NCI-H2227 (cell line): ENCODE data around the gene KLF3.

ENCODE experiments used
- DNase-seq: peaks from one replicate; lab custom pipeline; 2025; ENCODE audit not compliant: unreplicated experiment; lab: John Stamatoyannopoulos, UW

The KLF3 gene

DNA sequence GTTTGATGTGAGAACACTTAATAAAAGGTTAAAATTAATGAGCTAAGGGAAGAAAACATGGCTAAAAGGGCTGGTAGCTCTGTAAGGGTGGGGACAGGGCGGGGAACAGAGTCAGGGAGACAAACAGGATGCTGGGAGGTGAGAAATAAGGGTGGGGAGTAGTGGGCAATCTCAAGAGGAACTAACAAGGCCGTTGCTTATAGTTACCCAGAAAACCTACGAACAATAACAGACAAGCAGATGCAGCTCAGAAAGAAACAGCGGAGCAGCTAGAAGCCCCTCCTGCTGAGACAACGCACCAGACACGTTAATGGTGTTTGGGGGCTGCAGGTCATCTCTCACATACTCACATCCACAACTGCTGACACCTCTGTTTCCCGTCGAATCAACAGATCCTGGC is 9.7 kb upstream of the KLF3 start:
- peak; percentile 20 for DNase-seq

DNA sequence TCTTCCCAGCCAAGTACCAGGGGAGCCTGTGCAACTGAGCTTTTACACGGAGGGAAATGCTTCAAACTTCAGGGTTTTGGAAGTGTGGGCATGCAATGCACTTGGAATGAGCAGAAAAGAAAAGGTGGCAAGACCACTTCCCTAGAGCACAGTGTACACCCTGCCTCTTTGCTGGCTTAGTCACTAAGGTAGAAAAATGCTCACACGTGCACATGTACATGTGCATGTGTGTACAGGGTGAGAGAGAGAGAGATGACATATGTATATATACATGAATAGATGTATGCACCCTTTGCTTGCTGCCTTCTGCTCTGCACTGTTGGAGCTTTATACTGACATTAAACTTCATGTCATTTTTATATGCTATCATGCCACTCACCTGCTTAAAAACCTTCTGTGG is 7.9 kb upstream of the KLF3 start:
- no peak for DNase-seq

DNA sequence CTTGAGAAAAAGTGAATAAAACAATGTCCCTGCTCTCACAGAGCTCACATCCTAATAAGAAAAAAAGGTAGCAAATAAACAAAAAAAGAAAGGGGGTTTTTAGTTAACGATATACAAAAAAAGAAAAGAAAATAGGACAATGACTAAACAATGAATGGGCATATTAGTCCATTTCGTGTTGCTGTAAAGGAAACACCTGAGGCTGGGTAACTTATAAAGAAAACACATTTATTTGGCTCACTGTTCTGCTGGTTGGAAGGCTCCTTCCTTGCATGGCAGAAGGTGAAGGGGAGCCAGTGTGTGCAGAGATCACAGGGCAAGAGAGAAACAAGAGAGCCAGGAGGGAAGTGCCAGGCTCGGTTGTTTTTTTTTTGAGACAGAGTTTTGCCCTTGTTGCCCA is 4.7 kb upstream of the KLF3 start:
- no peak for DNase-seq

DNA sequence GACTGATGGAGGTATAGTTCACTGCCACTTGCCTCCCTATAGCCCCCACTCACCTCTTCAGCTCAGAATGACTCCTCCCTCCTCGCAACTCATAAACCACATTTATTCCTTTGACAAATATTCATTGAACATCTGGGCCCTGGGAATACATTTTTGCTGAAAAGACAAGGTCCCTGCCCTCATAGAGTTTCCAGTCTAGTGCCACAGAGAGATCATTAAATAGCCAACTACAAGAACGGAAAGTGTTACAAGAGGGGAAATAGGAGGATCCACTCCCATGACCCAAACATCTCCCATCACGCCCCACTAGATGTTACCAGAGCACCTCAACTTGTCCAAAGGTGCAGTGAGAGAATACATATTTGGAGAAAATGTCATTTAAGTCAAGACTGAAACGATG is 3.2 kb upstream of the KLF3 start:
- DNase-seq: no peak

DNA sequence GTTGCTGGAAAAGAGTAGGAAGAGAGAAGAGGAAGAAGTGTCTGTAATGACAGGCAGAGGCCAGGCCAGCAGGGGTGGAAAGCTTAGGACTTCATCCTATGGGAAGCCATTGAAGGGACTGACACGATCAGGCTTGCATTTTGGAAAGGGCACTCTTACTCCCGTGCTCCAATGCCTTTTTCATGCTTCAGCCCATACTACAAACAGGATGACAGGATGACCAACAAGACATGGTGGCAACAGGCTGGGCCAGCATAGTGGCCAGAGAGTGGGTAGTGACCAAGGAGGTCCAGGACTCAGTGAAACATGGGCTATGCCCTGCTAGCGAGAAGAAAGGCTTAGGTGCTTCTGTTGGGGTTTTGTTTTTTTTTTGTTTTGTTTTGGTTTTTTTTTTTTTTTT is 2.6 kb upstream of the KLF3 start:
- DNase-seq: no peak

DNA sequence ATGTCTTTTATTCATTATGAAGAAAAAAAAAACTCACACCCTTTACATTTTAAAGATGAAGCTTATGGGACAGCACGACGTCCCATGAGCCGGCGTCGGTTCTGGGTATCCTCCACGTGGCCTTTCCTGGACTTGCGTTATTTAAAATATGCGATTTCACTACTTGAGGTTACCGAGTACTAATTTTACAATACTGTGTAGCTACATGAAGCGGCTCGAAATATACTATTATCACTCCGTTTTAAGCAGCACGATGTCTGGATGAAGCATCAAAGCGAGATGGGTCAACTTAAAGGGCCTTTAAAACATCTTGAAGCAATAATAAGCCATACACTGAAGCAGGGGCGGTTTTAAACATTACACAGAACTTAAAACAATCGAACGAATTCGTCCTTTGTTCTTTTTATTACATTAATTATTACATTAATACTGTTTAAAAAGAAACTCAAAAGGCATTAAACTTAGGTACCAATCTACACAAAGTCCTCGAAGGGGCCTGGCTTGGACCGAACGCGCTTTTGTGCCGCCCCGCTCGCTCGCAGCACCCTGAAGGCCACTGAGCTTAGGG is 1.4 kb upstream of the KLF3 start:
- no peak for DNase-seq

DNA sequence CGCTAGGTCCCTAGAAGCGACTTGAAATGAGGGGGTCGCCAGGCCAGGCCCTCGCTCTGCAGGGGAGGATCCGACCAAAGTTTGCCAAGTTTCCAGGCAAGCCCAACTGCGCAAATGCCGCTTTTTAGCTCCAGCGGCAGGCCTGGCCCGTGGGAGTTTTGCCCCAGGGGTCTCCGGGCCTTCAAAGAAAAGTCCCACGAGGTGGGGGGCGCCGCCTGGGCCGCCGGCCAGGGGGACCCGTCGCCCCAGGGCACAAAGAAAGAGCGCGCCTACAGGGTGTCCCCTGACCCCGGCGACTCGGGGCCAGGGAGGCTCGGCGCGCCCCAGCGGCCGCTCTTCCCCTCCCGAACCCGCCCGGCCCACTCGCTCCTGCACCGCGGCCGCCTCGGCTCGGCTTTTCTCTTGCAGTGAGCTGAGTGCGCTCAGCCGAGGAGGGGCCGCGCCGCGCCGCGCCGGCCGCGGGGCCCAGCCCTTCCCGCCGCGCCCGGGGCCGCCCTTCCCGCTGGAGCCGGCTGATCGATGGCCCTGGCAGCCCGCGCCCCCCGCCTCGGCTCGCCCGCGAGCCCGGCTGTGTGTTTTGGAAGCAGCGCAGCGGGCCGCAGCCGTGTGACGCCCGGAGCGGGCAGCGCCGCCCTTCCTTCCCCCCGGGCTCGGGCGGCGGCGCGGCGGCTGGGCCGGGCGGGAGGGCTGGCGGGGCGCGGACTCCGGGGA is 754 bp upstream of the KLF3 start:
- peak; percentile 35 for DNase-seq

DNA sequence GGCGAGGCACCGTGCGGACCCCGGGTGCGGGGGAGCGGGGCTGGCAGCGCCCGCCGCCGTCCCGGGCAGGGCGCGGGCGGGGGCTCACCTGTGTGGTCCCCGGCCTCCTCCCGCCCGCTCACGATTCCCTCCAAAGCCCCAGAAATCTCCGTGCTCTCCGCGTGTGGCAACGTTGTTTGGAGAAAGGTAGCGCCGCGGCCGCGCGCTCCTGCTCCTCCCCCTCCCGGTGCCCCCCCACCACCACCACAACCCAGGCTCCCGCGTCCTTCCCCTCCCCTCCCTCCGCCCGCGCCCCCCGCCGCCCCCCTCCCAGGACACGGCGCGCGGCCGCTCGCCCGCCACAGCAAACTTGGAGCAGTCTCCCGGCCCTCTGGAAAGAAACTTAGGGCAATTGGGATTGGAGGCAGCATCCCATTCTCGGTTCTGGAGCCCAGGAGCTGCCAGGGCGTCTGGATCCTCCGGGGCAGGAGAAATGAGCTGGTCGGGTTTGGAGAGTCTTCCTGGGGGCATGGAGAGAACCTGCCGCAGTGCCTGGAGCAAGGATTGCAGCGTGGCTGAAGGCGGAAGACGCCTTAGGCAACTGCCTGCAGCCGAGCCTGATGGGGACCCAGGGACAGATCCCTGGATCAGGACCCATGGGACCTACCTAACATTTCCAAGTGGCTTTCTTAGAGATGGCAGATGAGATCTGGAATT is 855 bp downstream of the KLF3 start:
- DNase-seq: peak; percentile 55

DNA sequence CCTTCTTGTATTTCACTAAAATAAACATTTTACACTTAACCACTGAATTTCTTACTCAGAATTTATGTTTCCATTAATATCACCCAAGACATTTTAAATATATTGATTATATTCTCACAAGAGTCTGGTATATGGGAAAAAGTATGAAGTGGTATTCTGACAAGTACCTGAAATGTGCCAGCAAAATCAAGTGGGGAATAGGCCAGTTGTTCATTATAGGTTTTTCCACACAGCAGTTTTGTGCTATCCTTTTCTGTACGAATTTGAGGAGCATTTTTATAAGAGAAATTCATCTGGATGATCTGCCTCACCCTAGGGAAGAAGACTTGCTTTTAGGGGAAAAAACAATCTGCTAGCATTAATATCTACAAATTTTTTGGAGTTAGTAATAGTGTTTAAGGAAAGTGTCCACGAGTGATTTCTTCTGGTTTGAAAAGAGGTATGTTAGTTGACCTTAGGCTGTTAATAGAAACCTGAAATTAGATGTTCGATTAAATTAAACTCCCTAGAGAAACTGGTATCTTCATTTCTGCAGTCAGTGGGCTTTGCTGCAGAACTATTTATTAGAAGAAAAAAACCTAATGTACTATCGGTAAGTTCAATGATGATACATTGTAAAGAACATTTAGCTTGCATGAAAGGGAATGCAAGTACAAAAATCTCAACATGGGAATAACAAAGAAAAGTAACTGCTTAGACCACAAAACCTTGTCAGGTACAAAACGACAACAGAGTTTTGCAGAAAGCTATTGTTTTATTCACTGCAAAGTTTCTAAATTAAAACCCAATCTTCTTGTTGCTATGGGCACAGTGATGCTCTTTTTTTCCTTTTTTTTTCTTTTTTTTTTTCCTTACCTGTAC is 1.8 kb downstream of the KLF3 start:
- no peak for DNase-seq

DNA sequence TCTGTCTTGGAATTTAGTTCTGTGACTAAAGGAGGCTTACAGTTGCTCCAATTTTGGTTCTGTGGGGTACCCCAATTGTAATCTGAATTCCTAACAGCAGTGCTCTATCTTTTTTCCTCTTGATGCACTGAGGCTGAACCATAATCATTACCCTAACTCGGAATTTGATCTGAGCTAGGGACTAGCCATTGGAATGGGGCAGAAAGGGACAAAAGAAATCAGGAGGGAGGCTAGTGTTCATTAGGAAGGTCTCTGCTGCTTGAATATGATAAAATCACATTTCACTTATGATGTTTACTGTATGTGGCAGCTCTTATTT is 2.7 kb downstream of the KLF3 start:
- DNase-seq: no peak

DNA sequence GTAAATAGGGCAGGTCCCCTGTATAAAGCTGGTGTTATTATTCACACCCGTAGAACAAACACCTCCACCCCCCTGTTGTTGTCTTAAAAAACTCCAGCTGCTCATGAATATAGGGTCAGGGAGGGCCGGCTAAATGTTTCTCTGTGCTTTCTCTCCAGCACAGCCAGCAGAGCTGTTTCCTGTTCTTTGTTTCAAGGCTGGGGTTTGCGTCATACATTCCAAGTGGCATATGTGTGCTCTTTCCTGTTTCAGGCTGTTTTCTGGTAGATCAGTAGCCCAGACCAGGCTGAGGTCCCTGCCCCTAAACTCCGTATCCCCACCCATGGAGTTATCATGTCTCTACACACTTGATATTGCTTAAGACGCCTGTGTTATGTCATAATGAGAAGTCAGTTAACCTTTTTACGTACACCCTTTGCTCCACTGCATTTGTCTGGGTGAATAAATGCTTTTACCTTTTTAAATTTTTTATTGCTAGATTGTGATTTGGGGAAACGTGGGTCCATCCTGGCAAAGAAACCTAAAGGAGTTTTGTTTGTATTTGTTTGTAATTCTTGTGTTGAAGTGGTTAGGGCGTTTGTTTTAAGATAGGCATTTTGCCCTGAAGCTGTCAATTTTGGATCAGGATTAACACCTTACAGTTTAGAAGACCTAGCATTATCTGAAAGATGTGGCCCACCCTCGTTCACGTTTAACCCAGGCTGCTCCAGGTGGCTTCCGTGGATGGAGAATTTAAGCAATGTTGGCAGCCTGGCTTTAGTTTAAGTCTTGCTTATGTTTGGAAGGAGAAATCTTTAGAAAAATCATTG is 3.3 kb downstream of the KLF3 start:
- peak; percentile 26 for DNase-seq

DNA sequence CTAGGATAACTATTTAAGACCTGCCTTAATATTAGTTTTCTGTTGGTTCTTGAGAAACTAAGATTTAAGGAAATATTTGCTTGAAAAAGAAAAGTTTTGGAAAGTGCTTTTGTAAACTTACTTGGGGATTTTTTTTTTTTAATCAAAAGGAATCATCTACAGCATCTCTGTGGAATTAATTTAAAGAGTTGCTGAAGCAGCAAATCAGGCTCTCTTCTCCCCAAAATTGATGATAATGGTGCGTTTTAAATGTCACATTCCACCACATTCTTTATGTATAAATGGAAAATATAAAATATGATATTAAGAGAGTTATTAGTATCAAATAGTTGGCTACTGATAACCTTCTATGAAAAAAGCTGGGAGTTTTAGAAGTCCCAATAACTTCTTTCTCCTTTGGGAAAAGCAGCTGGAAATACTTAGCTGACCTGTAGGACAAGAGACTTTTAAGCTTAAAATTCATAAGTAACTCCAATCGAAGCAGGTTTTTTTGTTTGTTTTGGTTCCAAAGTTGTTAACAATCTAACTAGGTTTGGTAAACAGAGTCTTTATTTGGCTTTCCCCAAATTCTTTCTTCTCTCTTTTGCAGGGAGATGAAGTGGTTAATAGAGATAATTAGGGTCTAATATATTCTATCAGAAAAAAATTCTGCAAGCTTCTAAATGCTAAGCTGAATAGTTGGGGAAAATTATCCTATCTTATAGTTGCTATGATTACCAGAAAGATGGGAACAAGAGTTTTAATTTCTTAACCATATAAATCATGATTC is 4.4 kb downstream of the KLF3 start:
- no peak for DNase-seq

DNA sequence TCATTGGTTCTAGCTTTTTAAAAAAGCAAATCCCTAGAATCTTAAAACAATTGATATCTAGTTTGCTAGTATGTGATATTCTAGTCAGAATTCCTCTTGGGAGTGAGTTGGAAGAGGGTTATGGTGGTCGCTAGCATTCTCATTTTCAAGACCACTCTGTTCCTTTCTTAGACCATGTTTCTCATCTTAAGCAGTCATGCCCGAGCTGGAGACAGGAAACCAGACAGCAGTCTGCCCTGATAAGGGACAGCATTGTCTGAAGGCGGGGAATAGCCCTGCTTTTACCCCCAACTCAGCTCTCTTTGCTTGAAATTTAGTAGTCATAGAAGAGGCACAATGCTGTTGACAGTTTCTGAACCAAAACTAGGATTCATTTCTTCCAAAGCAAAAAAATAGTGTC is 5.2 kb downstream of the KLF3 start:
- no peak for DNase-seq

DNA sequence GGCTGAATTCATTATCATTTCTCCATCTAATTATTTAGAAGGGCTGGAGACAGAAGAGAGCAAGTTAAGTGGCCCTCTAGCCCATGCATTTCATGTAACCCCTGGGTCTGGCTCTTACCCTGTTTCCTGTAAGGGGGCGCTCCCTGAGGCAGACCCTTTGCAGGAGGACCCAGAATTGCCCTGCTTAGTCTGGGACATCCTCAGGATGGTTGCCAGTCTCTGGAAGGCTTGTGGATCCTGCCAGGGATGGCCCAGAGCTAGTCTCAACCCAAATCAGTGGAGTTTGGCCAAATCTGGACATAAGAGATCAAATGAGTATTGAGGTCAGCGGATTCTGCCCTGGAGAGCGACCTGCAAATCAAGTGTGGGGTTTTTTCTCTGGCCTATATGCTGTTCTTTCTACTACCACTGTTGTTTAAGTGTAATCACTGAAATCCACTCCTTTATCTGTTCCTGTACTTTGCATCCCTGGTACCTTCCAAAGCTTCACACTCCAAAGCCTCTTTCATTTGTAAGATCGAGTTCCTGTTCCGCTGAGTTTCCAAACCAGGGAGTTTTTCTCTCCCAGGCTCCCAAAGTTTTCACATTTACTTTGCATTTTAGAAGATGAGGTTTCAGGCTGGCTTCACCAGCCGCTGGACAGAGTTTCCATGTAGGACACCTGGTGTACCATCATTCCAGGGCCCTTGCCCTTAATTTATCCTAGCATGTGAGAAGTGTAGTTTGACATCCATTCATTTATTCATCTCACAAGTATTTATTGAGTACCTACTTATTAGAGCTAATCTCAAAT is 6.3 kb downstream of the KLF3 start:
- DNase-seq: no peak

DNA sequence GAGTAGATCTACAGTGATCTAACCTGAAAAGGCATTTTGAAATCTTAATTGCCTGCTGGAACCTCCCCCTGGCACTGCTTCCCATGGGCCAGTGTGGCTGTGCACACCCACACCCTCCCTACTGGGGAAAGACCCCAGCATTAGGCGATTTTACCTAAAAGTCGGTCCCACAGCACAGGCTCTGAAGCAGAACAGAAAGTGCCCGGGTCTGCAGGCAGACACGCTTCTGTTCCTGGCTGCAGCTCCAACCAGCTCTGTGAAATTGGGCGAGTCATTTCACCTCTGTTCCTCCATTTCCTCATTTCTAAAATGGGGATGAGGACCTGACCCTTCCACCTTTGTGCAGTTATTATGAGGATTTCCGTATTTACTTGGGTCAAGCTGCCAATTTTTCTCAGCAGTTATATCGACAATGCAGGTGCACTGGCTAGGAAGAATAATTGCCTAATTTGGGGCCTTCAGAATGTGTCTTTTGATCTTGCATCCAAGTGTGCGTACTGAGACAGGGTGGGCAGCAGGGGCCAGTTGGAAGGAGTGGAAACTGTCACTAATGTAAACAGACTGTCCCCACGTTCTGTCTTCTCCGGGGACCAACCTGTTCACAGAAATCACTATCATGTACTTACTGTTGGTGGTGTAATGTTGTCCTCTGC is 7.1 kb downstream of the KLF3 start:
- DNase-seq: peak; percentile 24

DNA sequence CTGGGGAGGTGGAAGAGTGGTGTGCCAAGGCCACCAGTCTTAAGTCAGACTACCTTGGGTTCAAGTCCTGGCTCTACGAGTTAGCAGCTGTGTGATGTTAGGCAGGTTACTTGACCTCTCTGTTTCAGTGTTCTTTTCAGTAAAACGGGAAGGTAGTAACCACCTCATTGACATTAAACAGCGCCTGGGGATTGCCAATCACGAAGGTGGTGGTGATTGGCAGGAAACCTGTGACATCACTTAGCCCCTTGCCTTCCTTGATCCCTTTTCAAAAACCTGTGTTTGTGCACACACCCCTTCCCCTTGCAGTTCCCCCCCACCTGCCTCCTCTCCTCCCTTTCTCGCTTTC is 7.6 kb downstream of the KLF3 start:
- no peak for DNase-seq

DNA sequence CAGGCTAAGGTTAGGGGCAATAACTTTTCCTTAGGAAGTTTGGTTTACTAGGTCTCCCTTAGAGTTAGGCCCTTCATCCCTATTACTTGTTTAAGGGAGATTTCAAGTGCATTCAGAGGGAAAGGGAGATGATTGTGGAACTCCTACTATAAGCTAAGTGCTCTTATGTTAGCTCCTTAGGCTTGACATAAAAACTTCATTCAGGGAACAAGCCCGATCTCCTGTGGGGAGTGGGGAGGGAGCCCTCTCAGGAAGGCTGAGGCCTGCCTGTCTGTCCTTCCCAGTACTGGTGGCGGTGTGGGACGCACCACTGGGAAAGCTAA is 8.0 kb downstream of the KLF3 start:
- no peak for DNase-seq

DNA sequence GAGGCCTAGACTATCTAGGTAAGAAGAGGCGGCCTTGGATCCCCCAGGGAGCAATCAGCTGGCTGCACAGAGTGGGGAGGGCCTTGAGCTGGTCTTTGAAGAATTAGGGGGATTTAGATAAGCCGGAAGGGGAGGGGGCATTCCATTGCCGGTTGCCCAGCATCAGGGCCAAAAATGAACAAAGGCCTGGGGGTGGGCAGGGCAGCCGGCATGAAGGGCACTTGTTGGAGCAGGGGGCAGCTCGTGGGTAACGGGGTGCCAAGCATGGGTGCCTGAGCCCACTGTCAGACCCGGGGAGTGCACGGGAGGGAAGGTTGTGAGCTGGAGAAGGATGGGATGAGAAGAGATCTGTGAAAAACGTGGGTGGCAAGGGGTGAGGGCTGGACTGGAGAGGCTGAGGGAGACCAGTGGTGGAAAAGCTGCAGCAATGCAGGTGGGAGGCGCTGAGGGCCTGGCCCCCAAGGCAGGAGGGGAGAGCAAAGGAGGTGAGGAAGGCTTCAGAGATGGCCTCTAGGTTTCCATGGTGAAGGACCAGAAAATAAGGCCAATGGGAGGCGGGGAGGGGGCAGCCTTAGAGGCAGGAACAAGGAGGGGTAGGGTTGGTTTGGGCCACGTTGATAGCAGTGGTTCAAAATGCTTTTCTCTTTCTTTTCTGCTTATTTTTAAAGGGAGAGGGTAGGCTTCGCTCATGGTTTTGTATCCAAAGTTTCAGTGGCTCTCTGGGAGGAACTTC is 8.6 kb downstream of the KLF3 start:
- no peak for DNase-seq
